Right atrium auricular region (tissue), 2 donors: Measurements from ENCODE around the gene FHIT. TPM values are rescaled to one million over a fixed set of nuclear protein-coding genes. Genes with fewer than 3 reads are reported as not detected.

ENCODE experiments used
- DNase-seq: peaks from one replicate; pipeline ENCODE4 v3.0.0-alpha.2; 2019; ENCODE audit warnings: low spot score
- H3K27ac ChIP-seq, 2 donors: fragments of 200-600 bp; sonication (generic); 1 replicate in 1 of 2; 2 replicates in 1 of 2; pipeline ENCODE4 v1.5.1; 2016 to 2019
- H3K27me3 ChIP-seq, 2 donors: fragments of 200-600 bp; sonication (generic); one replicate each; pipeline versions ENCODE4 v1.5.1 to v1.6.0; 2017 to 2019
- H3K36me3 ChIP-seq: fragments of 200-600 bp; sonication (generic); one replicate; pipeline ENCODE4 v1.5.1; 2016
- H3K4me1 ChIP-seq, 2 donors: fragments of 200-600 bp; sonication (generic); one replicate each; pipeline versions ENCODE4 v1.5.1 to v1.6.0; 2017 to 2019
- H3K4me3 ChIP-seq, 2 donors: fragments of 200-600 bp; sonication (generic); 1 replicate in 1 of 2; 2 replicates in 1 of 2; pipeline ENCODE4 v1.5.1; 2017 to 2019; ENCODE audit warnings: mild to moderate bottlenecking in 1 of 2, moderate library complexity in 1 of 2
- H3K9me3 ChIP-seq, 2 donors: fragments of 200-600 bp; sonication (generic); one replicate each; pipeline ENCODE4 v1.5.1; 2019
- CTCF ChIP-seq, 2 donors: fragments of 200-600 bp; sonication (generic); IDR thresholded peaks; one replicate each; pipeline ENCODE4 v1.5.1; 2019; ENCODE audit warnings: antibody characterized with exemption in 2 of 2
- total RNA-seq, 2 donors: library from RNA; depleted of rRNA; stranded (reverse); fragments of >200 nt; gene quantifications; one replicate each; pipeline ENCODE4 v1.1.0, GENCODE V29; 2016

The FHIT gene
- total RNA-seq, 2 donors from 2014 or later = 10.4 to 11.0 TPM

- H3K27me3 ChIP-seq = no peaks in the 10 kb centered on the region
- H3K4me3 ChIP-seq = no peak overlapping the region
- H3K27ac ChIP-seq = no peak overlapping the region
- no peaks in the 10 kb centered on the region for H3K36me3 ChIP-seq
- no peak for TF ChIP-seq CTCF (IDR thresholded peaks at IDR 0.05)
- no peaks in the 10 kb centered on the region for H3K9me3 ChIP-seq
- DNase-seq = no peak
- no peaks in the 10 kb centered on the region for H3K4me1 ChIP-seq
Observed at GRCh38 chr3:61172203-61172602, 79.0 kb downstream of the FHIT start.

- peaks cover 0 to 11% of the 10 kb centered on the region in 2 donors for H3K9me3 ChIP-seq
- no peaks in the 10 kb centered on the region for H3K27me3 ChIP-seq
- H3K4me3 ChIP-seq = no peak overlapping the region
- DNase-seq = no peak
- no peak overlapping the region for H3K27ac ChIP-seq
- H3K4me1 ChIP-seq = no peaks in the 10 kb centered on the region
- TF ChIP-seq CTCF (IDR thresholded peaks at IDR 0.05) = no peak
- H3K36me3 ChIP-seq = no peaks in the 10 kb centered on the region
Observed at GRCh38 chr3:61169621-61170251, 81.5 kb downstream of the FHIT start.

- H3K27me3 ChIP-seq = no peaks in the 10 kb centered on the region
- H3K4me3 ChIP-seq = no peak overlapping the region
- no peak overlapping the region for H3K27ac ChIP-seq
- no peak for TF ChIP-seq CTCF (IDR thresholded peaks at IDR 0.05)
- H3K4me1 ChIP-seq = no peaks in the 10 kb centered on the region
- H3K36me3 ChIP-seq = no peaks in the 10 kb centered on the region
- no peak for DNase-seq
- H3K9me3 ChIP-seq = peaks cover 0 to 12% of the 10 kb centered on the region in 2 donors
Observed at GRCh38 chr3:61168286-61168685, 83.0 kb downstream of the FHIT start.

GRCh38 chr3:61162965-61163364 is 88.3 kb downstream of the FHIT start:
- Histone ChIP-seq H3K27me3 (no peaks in the 10 kb centered on the region), H3K9me3 (peaks cover 0 to 12% of the 10 kb centered on the region in 2 donors), H3K27ac (no peak overlapping the region), H3K36me3 (no peaks in the 10 kb centered on the region), H3K4me1 (no peaks in the 10 kb centered on the region), H3K4me3 (no peak overlapping the region)
- no peak for TF ChIP-seq CTCF (IDR thresholded peaks at IDR 0.05)
- no peak for DNase-seq

- H3K4me1 ChIP-seq = peaks cover 0 to 14% of the 10 kb centered on the region in 2 donors
- H3K9me3 ChIP-seq = no peaks in the 10 kb centered on the region
- H3K36me3 ChIP-seq = no peaks in the 10 kb centered on the region
- H3K4me3 ChIP-seq = no peak overlapping the region
- no peak for DNase-seq
- no peak for TF ChIP-seq CTCF (IDR thresholded peaks at IDR 0.05)
- H3K27ac ChIP-seq = no peak overlapping the region
- no peaks in the 10 kb centered on the region for H3K27me3 ChIP-seq
Observed at GRCh38 chr3:61158667-61159066, 92.6 kb downstream of the FHIT start.

GRCh38 chr3:61158216-61158615 is 93.0 kb downstream of the FHIT start:
- Histone ChIP-seq H3K36me3 (no peaks in the 10 kb centered on the region), H3K27ac (no peak overlapping the region), H3K9me3 (no peaks in the 10 kb centered on the region), H3K4me1 (peaks cover 0 to 14% of the 10 kb centered on the region in 2 donors), H3K4me3 (no peak overlapping the region), H3K27me3 (no peaks in the 10 kb centered on the region)
- DNase-seq = no peak
- no peak for TF ChIP-seq CTCF (IDR thresholded peaks at IDR 0.05)
